HepG2 (cell line): Measurements from ENCODE around the gene M1AP. TPM values are rescaled to one million over a fixed set of nuclear protein-coding genes. Genes with fewer than 3 reads are reported as not detected.
A peak's percentile ranks its signal among the peaks of the same experiment; 100 is the strongest.

ENCODE experiments used
- ATAC-seq: fragments of 200-7000 bp; cut with Tn5 transposase; 3 replicates; pipeline ENCODE4 v1.9.1; 2020; ENCODE audit warnings: mild to moderate bottlenecking, moderate library complexity
- BruUV-seq: library from RNA; stranded (reverse); fragments of 400-500 nt; replicated peaks from 2 replicates; lab custom pipeline; 2021; lab: Mats Ljungman, UMichigan
- CTCF ChIA-PET: fragments of 300-600 bp; formaldehyde crosslinking; extraction: SDS; loops from one replicate; lab custom pipeline; 2021; ENCODE audit warnings: low total read pairs, inconsistent platforms, low intra/inter-chr PET ratio; lab: Yijun Ruan, JAX
- POLR2A ChIA-PET: fragments of 350-600 bp; sonication (Branson Sonifier 250); formaldehyde crosslinking; loops from one replicate; lab custom pipeline; 2020; ENCODE audit warnings: antibody characterized with exemption, inconsistent platforms; lab: Yijun Ruan, JAX
- DNase-seq: peaks from one replicate; pipeline ENCODE4 v3.0.0-alpha.2; 2015; ENCODE audit warnings: low spot score
- FAIRE-seq: peaks from 3 replicates; lab custom pipeline; 2011; peaks lifted over from hg19 to GRCh38; lab: Jason Lieb, UNC
- H2AFZ ChIP-seq: one replicate; pipeline ENCODE4 v1.6.1; 2011; ENCODE audit warnings: low read length, inconsistent platforms
- H3K27ac ChIP-seq: fragments of 300-600 bp; 3 replicates; pipeline ENCODE4 v1.8.0; 2011; ENCODE audit warnings: mixed run types, mild to moderate bottlenecking, mixed read lengths, low read length, inconsistent platforms; ENCODE audit not compliant: insufficient read depth; ENCODE audit errors: extremely low read length
- H3K27me3 ChIP-seq, 2 experiments: fragments of 200-600 bp in 1 of 2; 2 replicates in 1 of 2; 3 replicates in 1 of 2; pipeline versions ENCODE4 v1.6.0 to v1.8.0; 2011; ENCODE audit warnings: low read length in 2 of 2, mild to moderate bottlenecking in 2 of 2, moderate library complexity in 2 of 2, inconsistent platforms in 1 of 2; ENCODE audit not compliant: insufficient read depth in 2 of 2, control insufficient read depth in 1 of 2
- H3K36me3 ChIP-seq, 2 experiments: fragments of 200-600 bp in 1 of 2; replicated peaks in 1 of 2; 2 replicates in 1 of 2; 3 replicates in 1 of 2; pipeline versions ENCODE4 v1.5.1 to v1.8.0; 2011; ENCODE audit warnings: low read length in 2 of 2, inconsistent platforms in 1 of 2; ENCODE audit not compliant: insufficient read depth in 2 of 2, control insufficient read depth in 1 of 2
- H3K4me1 ChIP-seq: 2 replicates; pipeline ENCODE4 v1.5.1; 2012; ENCODE audit warnings: low read length, inconsistent platforms; ENCODE audit not compliant: insufficient read depth
- H3K4me2 ChIP-seq: 2 replicates; pipeline ENCODE4 v1.6.0; 2011; ENCODE audit warnings: low read depth, low read length, inconsistent platforms
- H3K4me3 ChIP-seq, 3 experiments: fragments of 200-600 bp in 1 of 3; sonication (generic), shearing (Covaris generic) in 1 of 3; replicated peaks in 1 of 3; 2 replicates each; pipeline ENCODE4 v1.5.1; 2011 to 2016; ENCODE audit warnings: low read length in 3 of 3, inconsistent platforms in 2 of 3, low read depth in 2 of 3, mild to moderate bottlenecking in 2 of 3, control low read depth in 1 of 3, mixed read lengths in 1 of 3; ENCODE audit not compliant: insufficient read depth in 1 of 3
- H3K79me2 ChIP-seq: one replicate; pipeline ENCODE4 v1.6.1; 2011; ENCODE audit warnings: low read length, inconsistent platforms; ENCODE audit not compliant: insufficient read depth
- H3K9ac ChIP-seq: 2 replicates; pipeline ENCODE4 v1.6.0; 2011; ENCODE audit warnings: mild to moderate bottlenecking, low read depth, low read length, inconsistent platforms; ENCODE audit not compliant: insufficient read depth
- H3K9me3 ChIP-seq: 2 replicates; pipeline ENCODE4 v1.5.1; 2012; ENCODE audit warnings: mild to moderate bottlenecking, low read length
- H4K20me1 ChIP-seq: 2 replicates; pipeline ENCODE4 v1.6.0; 2011; ENCODE audit warnings: inconsistent platforms, mild to moderate bottlenecking, low read length, moderate library complexity; ENCODE audit not compliant: insufficient read depth
- CHD2 ChIP-seq: IDR thresholded peaks from 2 replicates; pipeline ENCODE4 v1.6.1; 2011; ENCODE audit warnings: low read depth, low read length, improper control_type of control experiment
- FOSL2 ChIP-seq: sonication (generic); formaldehyde crosslinking; IDR thresholded peaks from 2 replicates; pipeline ENCODE4 v1.4.0; 2020; ENCODE audit warnings: missing genetic modification reagents
- GABPA ChIP-seq, 2 experiments: IDR thresholded peaks; 2 replicates each; pipeline ENCODE4 v1.6.1; 2011 to 2016; ENCODE audit warnings: low read depth in 2 of 2, low read length in 1 of 2, missing biosample characterization in 1 of 2, missing genetic modification characterization in 1 of 2
- GFI1 ChIP-seq: sonication (generic); formaldehyde crosslinking; IDR thresholded peaks from 2 replicates; pipeline ENCODE4 v1.5.0; 2020; ENCODE audit warnings: missing genetic modification reagents, mild to moderate bottlenecking, borderline replicate concordance
- HES4 ChIP-seq: sonication (generic); formaldehyde crosslinking; IDR thresholded peaks from 2 replicates; pipeline ENCODE4 v1.9.0; 2021; ENCODE audit warnings: mild to moderate bottlenecking, missing genetic modification reagents, borderline replicate concordance
- KDM4B ChIP-seq: sonication (generic); formaldehyde crosslinking; IDR thresholded peaks from 2 replicates; pipeline ENCODE4 v1.4.0; 2020; ENCODE audit warnings: missing genetic modification reagents
- KDM6A ChIP-seq: IDR thresholded peaks from 2 replicates; pipeline ENCODE4 v1.6.1; 2016; ENCODE audit warnings: low read depth
- MAFK ChIP-seq, 2 experiments: IDR thresholded peaks in 1 of 2; conservative IDR thresholded peaks in 1 of 2; 2 replicates each; pipeline ENCODE4 v1.6.1; 2011; ENCODE audit warnings: improper control_type of control experiment in 2 of 2, low read length in 2 of 2
- MTF2 ChIP-seq: sonication (generic); formaldehyde crosslinking; IDR thresholded peaks from 2 replicates; pipeline ENCODE4 v1.5.0; 2020; ENCODE audit warnings: missing genetic modification reagents, borderline replicate concordance
- NFE2L1 ChIP-seq: sonication (generic); formaldehyde crosslinking; IDR thresholded peaks from 2 replicates; pipeline ENCODE4 v1.4.0; 2020; ENCODE audit warnings: missing genetic modification reagents, mild to moderate bottlenecking, borderline replicate concordance
- SIX4 ChIP-seq: sonication (generic); formaldehyde crosslinking; IDR thresholded peaks from 2 replicates; pipeline ENCODE4 v1.4.0; 2020; ENCODE audit warnings: missing genetic modification reagents
- SMARCC2 ChIP-seq: fragments of 450-650 bp; IDR thresholded peaks from 2 replicates; pipeline ENCODE4 v1.6.1; 2017; ENCODE audit warnings: antibody characterized with exemption, mild to moderate bottlenecking
- TBP ChIP-seq: sonication (generic); formaldehyde crosslinking; IDR thresholded peaks from 2 replicates; pipeline ENCODE4 v1.5.0; 2020; ENCODE audit warnings: missing genetic modification reagents
- TGIF2 ChIP-seq: IDR thresholded peaks from 2 replicates; pipeline ENCODE4 v1.6.1; 2016; ENCODE audit warnings: control low read depth, missing compliant biosample characterization
- TRIM24 ChIP-seq: sonication (generic); formaldehyde crosslinking; IDR thresholded peaks from 2 replicates; pipeline ENCODE4 v1.8.0; 2022; ENCODE audit warnings: mild to moderate bottlenecking, missing genetic modification reagents
- XRCC5 ChIP-seq: fragments of 200-400 bp; formaldehyde crosslinking; optimal IDR thresholded peaks from 2 replicates; pipeline ENCODE3; 2017; ENCODE audit warnings: mild to moderate bottlenecking, low read length
- ZNF136 ChIP-seq: sonication (generic); formaldehyde crosslinking; IDR thresholded peaks from 2 replicates; pipeline ENCODE4 v1.8.1; 2022; ENCODE audit warnings: low read depth, mild to moderate bottlenecking, moderate library complexity, missing genetic modification reagents
- ZNF570 ChIP-seq: sonication (generic); formaldehyde crosslinking; IDR thresholded peaks from 2 replicates; pipeline ENCODE4 v1.4.0; 2020; ENCODE audit warnings: mild to moderate bottlenecking, missing genetic modification reagents, borderline replicate concordance
- ZNF776 ChIP-seq: sonication (generic); formaldehyde crosslinking; IDR thresholded peaks from 2 replicates; pipeline ENCODE4 v1.4.0; 2020; ENCODE audit warnings: mild to moderate bottlenecking, missing genetic modification reagents
- in situ Hi-C: cut with HindIII; loops from 2 replicates; pipeline ENCODE4 v1.10.0; 2017; ENCODE audit warnings: low pct_unique_long_range_greater_than_20kb; ENCODE audit not compliant: extremely low pct_ligation_motif_present
- intact Hi-C: fragments of 100-400 bp; cut with micrococcal nuclease; formaldehyde crosslinking; loops from one replicate; pipeline ENCODE4 v1.10.0; 2022; ENCODE audit not compliant: unreplicated experiment
- polyA plus RNA-seq, 8 experiments: library from polyadenylated mRNA; depleted of rRNA in 3 of 8; stranded (reverse) in 7 of 8; unstranded in 1 of 8; fragments of >200 nt; fragmentation: Illumina TruSeq in 4 of 8; extraction: Trizol in 4 of 8; gene quantifications; 2 replicates each; pipeline versions ENCODE4 v1.2.1 to v1.2.3, GENCODE V29; 2011 to 2016; ENCODE audit warnings: low read depth in 4 of 8, missing spikeins in 1 of 8, mixed read lengths in 1 of 8; ENCODE audit not compliant: insufficient read depth in 1 of 8
- total RNA-seq, 5 experiments: library from RNA; depleted of rRNA; stranded (reverse); fragments of >200 nt; fragmentation: Illumina TruSeq; extraction: Trizol; gene quantifications; 2 replicates each; pipeline ENCODE4 v1.2.3, GENCODE V29; 2016; ENCODE audit warnings: low read depth in 1 of 5
- TF ChIP-seq, protein P1 (sequence below): sonication (generic); formaldehyde crosslinking; IDR thresholded peaks from 2 replicates; pipeline ENCODE4 v1.5.1; 2020; ENCODE audit warnings: mild to moderate bottlenecking, missing genetic modification reagents, moderate library complexity

M1AP gene
- total and polyA plus RNA-seq, 2 of the 13 experiments (the other 11 are each of a cell fraction or from before 2014, with no cell fraction given), result not detected

DNA sequence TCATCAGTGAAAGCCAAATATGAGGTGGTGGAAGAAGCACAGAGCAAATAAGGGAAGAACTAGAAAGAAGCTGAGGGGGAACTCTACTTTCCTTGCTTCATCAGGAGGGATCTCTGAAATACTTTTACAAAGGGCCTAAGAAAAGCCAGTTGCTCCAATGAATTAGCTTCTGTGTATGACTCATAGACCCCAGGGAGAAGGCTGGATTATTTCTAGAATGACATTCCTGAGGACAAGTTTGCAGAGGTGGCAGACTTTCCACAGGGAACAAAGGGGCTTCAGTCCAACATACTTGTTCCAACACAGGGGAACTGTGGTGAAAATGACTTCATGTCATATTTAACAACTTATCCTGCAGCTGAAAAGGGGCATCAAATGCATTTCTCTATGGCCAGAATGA lies 64.6 kb downstream of the M1AP start:
- in situ Hi-C loops, result loop anchor here (5.0 kb wide), 1 partner anchor 101 kb away; the partner anchor contains the start of genes CCDC142 and TTC31

More for the DNA sequence above, 64.6 kb downstream of the M1AP start:
- BruUV-seq, result no TSS peak
- intact Hi-C loops, result no loop called here
- Histone ChIP-seq H3K4me2 (no peak overlapping the region), H3K27me3 (peaks cover 0 to 9% of the 10 kb centered on the region in 2 experiments; a peak in 2 of 5 replicates), H3K36me3 (no peaks in the 10 kb centered on the region), H3K79me2 (no peaks in the 10 kb centered on the region), H4K20me1 (no peaks in the 10 kb centered on the region), H3K4me3 (no peak overlapping the region), H3K9ac (no peak overlapping the region), H2AFZ (no peak overlapping the region), H3K9me3 (no peaks in the 10 kb centered on the region), H3K27ac (no peak overlapping the region), H3K4me1 (peaks cover 20% of the 10 kb centered on the region)
- FAIRE-seq, result no peak
- CTCF ChIA-PET, result no interaction called here
- no peak for TF ChIP-seq ZNF776 (CRISPR knock-in tag)
- TF ChIP-seq ZNF570 (CRISPR knock-in tag), result no peak
- TF ChIP-seq ZNF136 (CRISPR knock-in tag), result no peak
- no peak for TF ChIP-seq NFE2L1 (CRISPR knock-in tag)
- no peak for TF ChIP-seq HES4 (CRISPR knock-in tag)
- peak; percentile 40 for TF ChIP-seq XRCC5
- TF ChIP-seq TRIM24 (CRISPR knock-in tag), result no peak
- TF ChIP-seq SMARCC2, result no peak
- TF ChIP-seq GFI1, result no peak
- no peak for TF ChIP-seq MTF2 (CRISPR knock-in tag)
- no peak for TF ChIP-seq KDM6A (CRISPR knock-in tag)
- TF ChIP-seq TGIF2 (CRISPR knock-in tag), result no peak
- 0 out of 4 replicates have a peak, but pooled peaks of 1 of the 2 experiments have one; percentile 13 for TF ChIP-seq MAFK (conservative IDR thresholded peaks at IDR 0.05 in 1 of 2, IDR thresholded peaks at IDR 0.05 in 1 of 2; ENCODE audit: low read length in 2 of 2)
- no peak for TF ChIP-seq KDM4B (CRISPR knock-in tag)
- TF ChIP-seq CHD2, result no peak
- TF ChIP-seq FOSL2 (CRISPR knock-in tag), result peak; percentile 60
- no peak for TF ChIP-seq SIX4 (CRISPR knock-in tag)
- no peak for TF ChIP-seq GABPA (IDR thresholded peaks at IDR 0.05; ENCODE audit: low read depth, low read length)
- no peak for TF ChIP-seq GABPA (CRISPR knock-in tag; IDR thresholded peaks at IDR 0.05; ENCODE audit: low read depth)
- TF ChIP-seq, protein P1, sequence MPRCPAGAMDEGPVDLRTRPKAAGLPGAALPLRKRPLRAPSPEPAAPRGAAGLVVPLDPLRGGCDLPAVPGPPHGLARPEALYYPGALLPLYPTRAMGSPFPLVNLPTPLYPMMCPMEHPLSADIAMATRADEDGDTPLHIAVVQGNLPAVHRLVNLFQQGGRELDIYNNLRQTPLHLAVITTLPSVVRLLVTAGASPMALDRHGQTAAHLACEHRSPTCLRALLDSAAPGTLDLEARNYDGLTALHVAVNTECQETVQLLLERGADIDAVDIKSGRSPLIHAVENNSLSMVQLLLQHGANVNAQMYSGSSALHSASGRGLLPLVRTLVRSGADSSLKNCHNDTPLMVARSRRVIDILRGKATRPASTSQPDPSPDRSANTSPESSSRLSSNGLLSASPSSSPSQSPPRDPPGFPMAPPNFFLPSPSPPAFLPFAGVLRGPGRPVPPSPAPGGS (CRISPR knock-in tag), result no peak
- TF ChIP-seq TBP (CRISPR knock-in tag), result no peak
- peak; percentile 80 for DNase-seq
- ATAC-seq, result peak; percentile 34
- POLR2A ChIA-PET, result interaction anchor here (1.6 kb wide), 1 partner anchor 57 kb away, joined by 4 read pairs; the partner anchor contains the start of gene DQX1
